A673 (cell line): ENCODE results near the gene GPC6. TPM values are rescaled to one million over a fixed set of nuclear protein-coding genes. Genes with fewer than 3 reads are reported as not detected.

Experiments used
- BruUV-seq: library from RNA; stranded (reverse); fragments of 400-500 nt; replicated peaks from 2 replicates; lab custom pipeline; 2021; lab: Mats Ljungman, UMichigan
- CTCF ChIA-PET: fragments of 300-600 bp; sonication (Branson Sonifier 250); formaldehyde crosslinking; loops from one replicate; lab custom pipeline; 2022; ENCODE audit warnings: antibody characterized with exemption; lab: Charles Lee
- POLR2A ChIA-PET: fragments of 300-600 bp; sonication (Branson Sonifier 250); formaldehyde crosslinking; loops from one replicate; lab custom pipeline; 2022; ENCODE audit warnings: antibody characterized with exemption; ENCODE audit not compliant: low non-redundant PET; lab: Charles Lee
- DNase-seq: peaks from one replicate; pipeline ENCODE4 v3.0.0-alpha.2; 2015; ENCODE audit warnings: low spot score
- H3K27ac ChIP-seq: fragments of 200-600 bp; sonication (generic); 2 replicates; pipeline ENCODE4 v1.5.1; 2016; ENCODE audit warnings: mixed run types, low read depth, mild to moderate bottlenecking, mixed read lengths, antibody characterized with exemption, low read length; ENCODE audit not compliant: poor library complexity, severe bottlenecking
- H3K27me3 ChIP-seq: fragments of 200-600 bp; sonication (generic); replicated peaks from 2 replicates; pipeline ENCODE4 v1.6.1; 2017; ENCODE audit warnings: mixed run types, low read depth, mild to moderate bottlenecking, mixed read lengths, antibody characterized with exemption, low read length; ENCODE audit not compliant: insufficient read depth, poor library complexity
- H3K36me3 ChIP-seq: fragments of 200-600 bp; sonication (generic); 2 replicates; pipeline ENCODE4 v1.6.1; 2016; ENCODE audit warnings: mixed run types, mild to moderate bottlenecking, mixed read lengths, antibody characterized with exemption, low read length; ENCODE audit not compliant: insufficient read depth, poor library complexity, severe bottlenecking
- H3K4me1 ChIP-seq: fragments of 200-600 bp; sonication (generic); 2 replicates; pipeline ENCODE4 v1.6.1; 2017; ENCODE audit warnings: mixed run types, mild to moderate bottlenecking, mixed read lengths, antibody characterized with exemption, low read length; ENCODE audit not compliant: insufficient read depth, poor library complexity, severe bottlenecking
- H3K4me3 ChIP-seq: fragments of 200-600 bp; sonication (generic); 2 replicates; pipeline ENCODE4 v1.5.1; 2016; ENCODE audit warnings: low read depth, mixed run types, mild to moderate bottlenecking, mixed read lengths, low read length; ENCODE audit not compliant: poor library complexity, severe bottlenecking
- H3K9me3 ChIP-seq: fragments of 200-600 bp; sonication (generic); 2 replicates; pipeline ENCODE4 v1.6.1; 2016; ENCODE audit warnings: mixed run types, low read depth, mild to moderate bottlenecking, mixed read lengths, antibody characterized with exemption, low read length; ENCODE audit not compliant: poor library complexity, severe bottlenecking
- CTCF ChIP-seq: fragments of 300-800, 200-600 bp; sonication (generic); conservative IDR thresholded peaks from 2 replicates; pipeline ENCODE4 v1.5.1; 2017; ENCODE audit warnings: low read depth, mild to moderate bottlenecking, antibody characterized with exemption, low read length, moderate library complexity, mixed read lengths
- EZH2 ChIP-seq: fragments of 200-600 bp; sonication (generic); IDR thresholded peaks from 2 replicates; pipeline ENCODE4 v1.6.1; 2017; ENCODE audit warnings: borderline replicate concordance, low read depth, mild to moderate bottlenecking, mixed read lengths, antibody characterized with exemption, low read length; ENCODE audit not compliant: poor library complexity, severe bottlenecking
- intact Hi-C: fragments of 100-400 bp; cut with micrococcal nuclease; formaldehyde crosslinking; loops from one replicate; pipeline ENCODE4 v1.10.0; 2022; ENCODE audit not compliant: unreplicated experiment
- total RNA-seq: library from RNA; stranded (reverse); gene quantifications from 2 replicates; pipeline ENCODE4 v1.2.3, GENCODE V29; 2021

GPC6 gene
- total RNA-seq, 1 experiment from 2014 or later = 23.3 TPM

DNA sequence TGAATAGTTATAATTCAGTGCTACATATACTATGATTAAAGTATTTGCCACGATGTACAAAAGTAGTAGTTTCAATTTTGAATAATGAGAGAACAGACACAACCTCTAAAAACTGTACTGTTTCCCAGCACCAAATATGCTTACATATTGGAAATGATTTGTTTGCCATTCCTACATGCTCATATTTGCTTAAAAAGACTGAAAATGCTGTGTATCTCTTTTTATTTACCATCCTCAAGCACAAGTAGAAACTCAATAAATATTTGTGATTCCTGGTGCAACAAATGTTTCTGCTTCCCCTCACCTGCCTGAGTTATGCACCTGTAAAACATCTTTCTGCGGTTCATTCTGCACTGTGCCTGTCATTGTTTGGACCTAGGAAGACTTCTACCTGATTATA is 740.7 kb downstream of the GPC6 start:
- TF ChIP-seq CTCF = no peak
- TF ChIP-seq EZH2 = no peak
- BruUV-seq = no TSS peak
- ChIA-PET POLR2A (no interaction called here), CTCF (no interaction called here)
- Histone ChIP-seq H3K36me3 (no peaks in the 10 kb centered on the region), H3K27ac (no peak overlapping the region), H3K9me3 (no peaks in the 10 kb centered on the region), H3K4me3 (no peak overlapping the region), H3K4me1 (peaks cover 14% of the 10 kb centered on the region), H3K27me3 (no peaks in the 10 kb centered on the region)
- intact Hi-C loops = loop anchor here (10.0 kb wide), 1 partner anchor 228 kb away; no protein-coding TSS in a partner anchor
- DNase-seq = no peak

- CTCF ChIA-PET = no interaction called here
- no peaks in the 10 kb centered on the region for H3K9me3 ChIP-seq
Measured at GRCh38 chr13:93975242-93975641, 748.6 kb downstream of the GPC6 start.

DNA sequence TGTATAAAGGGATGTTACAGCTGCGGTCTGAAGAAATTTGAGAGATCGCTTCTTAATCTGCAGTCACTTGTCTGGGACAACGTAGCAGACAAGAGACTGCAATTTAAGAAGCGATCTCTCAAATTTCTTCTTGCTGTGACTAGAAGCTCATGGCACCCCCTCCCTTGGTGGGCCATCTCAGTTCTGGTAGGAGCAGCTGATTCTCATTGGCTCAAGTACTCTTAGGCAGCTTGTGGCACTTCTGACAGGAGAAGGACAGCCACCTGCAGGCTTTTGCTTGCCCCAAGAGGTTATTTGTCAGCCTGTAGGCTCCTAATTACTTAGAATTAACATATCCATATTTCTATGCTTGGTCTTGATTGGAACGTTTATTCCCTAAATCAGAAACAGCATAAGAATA is 749.9 kb downstream of the GPC6 start:
- no peak for TF ChIP-seq CTCF
- no peak for TF ChIP-seq EZH2
- POLR2A ChIA-PET = no interaction called here
- intact Hi-C loops = no loop called here
- no peak overlapping the region for H3K27ac ChIP-seq
- H3K36me3 ChIP-seq = no peaks in the 10 kb centered on the region
- no peak for DNase-seq
- H3K4me3 ChIP-seq = no peak overlapping the region
- no peaks in the 10 kb centered on the region for H3K9me3 ChIP-seq
- H3K4me1 ChIP-seq = peaks cover 40% of the 10 kb centered on the region
- CTCF ChIA-PET = no interaction called here
- BruUV-seq = no TSS peak
- no peaks in the 10 kb centered on the region for H3K27me3 ChIP-seq

More at GRCh38 chr13:93975242-93975641, 748.6 kb downstream of the GPC6 start:
- TF ChIP-seq EZH2 = no peak
- no peaks in the 10 kb centered on the region for H3K27me3 ChIP-seq
- BruUV-seq = no TSS peak
- POLR2A ChIA-PET = no interaction called here
- no peaks in the 10 kb centered on the region for H3K36me3 ChIP-seq
- no peak for DNase-seq
- intact Hi-C loops = no loop called here
- H3K4me1 ChIP-seq = peaks cover 28% of the 10 kb centered on the region
- no peak overlapping the region for H3K27ac ChIP-seq
- H3K4me3 ChIP-seq = no peak overlapping the region

DNA sequence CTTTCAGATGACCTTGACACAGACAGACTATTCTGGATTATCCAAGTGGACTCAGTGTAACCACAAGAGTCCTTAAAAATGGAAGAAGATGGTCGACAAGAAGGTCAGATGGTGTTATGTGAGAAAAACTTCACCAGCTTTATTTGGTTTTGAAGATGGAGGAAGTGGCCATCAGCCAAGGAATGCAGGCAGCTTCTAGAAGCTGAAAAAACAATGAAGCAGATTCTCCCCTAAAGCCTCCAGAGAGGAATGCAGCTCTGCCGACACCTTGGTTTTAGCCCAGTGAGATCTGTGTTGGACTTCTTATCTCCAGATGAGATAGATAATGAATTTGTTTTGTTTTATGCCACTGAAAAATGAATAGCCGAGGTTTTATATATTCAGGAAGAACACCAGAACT is 751.4 kb downstream of the GPC6 start:
- no peak overlapping the region for H3K27ac ChIP-seq
- H3K4me3 ChIP-seq = no peak overlapping the region
- intact Hi-C loops = no loop called here
- POLR2A ChIA-PET = no interaction called here
- H3K36me3 ChIP-seq = no peaks in the 10 kb centered on the region
- no peaks in the 10 kb centered on the region for H3K27me3 ChIP-seq
- no TSS peak for BruUV-seq
- TF ChIP-seq EZH2 (no peak), CTCF (no peak)
- peaks cover 55% of the 10 kb centered on the region for H3K4me1 ChIP-seq
- no peak for DNase-seq
- H3K9me3 ChIP-seq = no peaks in the 10 kb centered on the region
- CTCF ChIA-PET = no interaction called here
